HCT116 (cell line): ENCODE measurements around the gene PSME2. TPM values are rescaled to one million over a fixed set of nuclear protein-coding genes. Genes with fewer than 3 reads are reported as not detected.

Source experiments
- ATAC-seq: fragments of 200-7000 bp; cut with Tn5 transposase; 2 replicates; pipeline ENCODE4 v1.9.1; 2020; ENCODE audit warnings: mild to moderate bottlenecking, moderate library complexity
- BruUV-seq: library from RNA; stranded (reverse); fragments of 400-500 nt; replicated peaks from 2 replicates; lab custom pipeline; 2021; lab: Mats Ljungman, UMichigan
- CTCF ChIA-PET: fragments of 300-600 bp; sonication (Branson Sonifier 250); formaldehyde crosslinking; loops from one replicate; lab custom pipeline; 2021; ENCODE audit warnings: antibody characterized with exemption; lab: Charles Lee
- POLR2A ChIA-PET: fragments of 300-600, 350-600 bp; sonication (Branson Sonifier 250); formaldehyde crosslinking; loops from one replicate; lab custom pipeline; 2021; ENCODE audit warnings: antibody characterized with exemption; lab: Charles Lee
- RAD21 ChIA-PET, 2 experiments: fragments of 300-600 bp; sonication (Branson Sonifier 250); formaldehyde crosslinking; loops; one replicate each; lab custom pipeline; 2023; ENCODE audit warnings: low total read pairs in 2 of 2; ENCODE audit not compliant: uncharacterized antibody in 2 of 2, unreplicated experiment in 2 of 2, low non-redundant PET in 1 of 2; lab: Charles Lee
- DNase-seq: peaks from one replicate; pipeline ENCODE4 v3.0.0-alpha.2; 2010; ENCODE audit warnings: low read depth, low spot score
- H2AFZ ChIP-seq: fragments of 200-600 bp; shearing (Covaris generic), sonication (generic); 2 replicates; pipeline ENCODE4 v1.6.1; 2017; ENCODE audit warnings: low read depth, mixed run types, mixed read lengths, antibody characterized with exemption, low read length; ENCODE audit not compliant: poor library complexity, severe bottlenecking
- H3K27ac ChIP-seq: 2 replicates; pipeline ENCODE4 v1.5.1; 2012; ENCODE audit warnings: low read depth, low read length
- H3K27me3 ChIP-seq: fragments of 200-600 bp; sonication (generic); 2 replicates; pipeline ENCODE4 v1.6.1; 2016; ENCODE audit warnings: mixed run types, low read length, mixed read lengths; ENCODE audit not compliant: insufficient read depth
- H3K36me3 ChIP-seq, 2 experiments: fragments of 200-500 bp in 1 of 2; fragments of 200-600 bp in 1 of 2; sonication (Bioruptor generic) in 1 of 2; sonication (generic) in 1 of 2; 2 replicates each; pipeline versions ENCODE4 v1.5.1 to v1.6.1; 2014 to 2016; ENCODE audit warnings: low read length in 2 of 2, inconsistent platforms in 1 of 2, mixed read lengths in 1 of 2, mixed run types in 1 of 2; ENCODE audit not compliant: insufficient read depth in 2 of 2, control insufficient read depth in 1 of 2
- H3K4me1 ChIP-seq, 2 experiments: fragments of 200-600 bp in 1 of 2; sonication (generic) in 1 of 2; 2 replicates each; pipeline versions ENCODE4 v1.5.1 to v1.6.1; 2012 to 2017; ENCODE audit warnings: low read length in 2 of 2, inconsistent platforms in 1 of 2, mild to moderate bottlenecking in 1 of 2, mixed read lengths in 1 of 2, mixed run types in 1 of 2, moderate library complexity in 1 of 2; ENCODE audit not compliant: insufficient read depth in 2 of 2, control insufficient read depth in 1 of 2
- H3K4me2 ChIP-seq: fragments of 200-600 bp; sonication (generic); 2 replicates; pipeline ENCODE4 v1.6.1; 2017; ENCODE audit warnings: mixed run types, low read length, mixed read lengths
- H3K4me3 ChIP-seq, 2 experiments: fragments of 200-600 bp in 1 of 2; sonication (generic) in 1 of 2; replicated peaks in 1 of 2; 2 replicates each; pipeline ENCODE4 v1.5.1; 2011 to 2016; ENCODE audit warnings: low read length in 2 of 2, control low read depth in 1 of 2, low read depth in 1 of 2, mild to moderate bottlenecking in 1 of 2, mixed read lengths in 1 of 2, mixed run types in 1 of 2
- H3K79me2 ChIP-seq: fragments of 200-600 bp; sonication (generic); 2 replicates; pipeline ENCODE4 v1.6.1; 2017; ENCODE audit warnings: mild to moderate bottlenecking, mixed run types, low read length, moderate library complexity, mixed read lengths; ENCODE audit not compliant: insufficient read depth
- H3K9ac ChIP-seq: fragments of 200-600 bp; sonication (generic); 2 replicates; pipeline ENCODE4 v1.6.1; 2016; ENCODE audit warnings: low read length, mixed read lengths
- H3K9me2 ChIP-seq: fragments of 200-600 bp; sonication (generic), shearing (Covaris generic); 2 replicates; pipeline ENCODE4 v1.6.1; 2017; ENCODE audit warnings: mixed run types, mild to moderate bottlenecking, moderate library complexity; ENCODE audit not compliant: insufficient read depth
- H3K9me3 ChIP-seq, 2 experiments: fragments of 200-500 bp in 1 of 2; fragments of 200-600 bp in 1 of 2; sonication (Bioruptor generic) in 1 of 2; sonication (generic) in 1 of 2; 2 replicates each; pipeline ENCODE4 v1.6.1; 2014 to 2017; ENCODE audit warnings: low read length in 2 of 2, mixed read lengths in 2 of 2, inconsistent platforms in 1 of 2, low read depth in 1 of 2, mild to moderate bottlenecking in 1 of 2, mixed run types in 1 of 2, moderate library complexity in 1 of 2; ENCODE audit not compliant: control insufficient read depth in 1 of 2, insufficient read depth in 1 of 2
- H4K20me1 ChIP-seq: fragments of 200-600 bp; sonication (generic), shearing (Covaris generic); 2 replicates; pipeline ENCODE4 v1.6.1; 2017; ENCODE audit warnings: mixed run types, mild to moderate bottlenecking, moderate library complexity; ENCODE audit not compliant: insufficient read depth
- CEBPB ChIP-seq: IDR thresholded peaks from 2 replicates; pipeline ENCODE4 v1.6.1; 2012; ENCODE audit warnings: low read depth
- ELF1 ChIP-seq: IDR thresholded peaks from 2 replicates; pipeline ENCODE4 v1.6.1; 2012; ENCODE audit warnings: low read depth, borderline replicate concordance
- EZH2 ChIP-seq: fragments of 200-600 bp; sonication (generic); IDR thresholded peaks from 2 replicates; pipeline ENCODE4 v1.6.1; 2017; ENCODE audit warnings: antibody characterized with exemption, mixed run types
- FOSL1 ChIP-seq: IDR thresholded peaks from 2 replicates; pipeline ENCODE4 v1.6.1; 2012; ENCODE audit warnings: low read depth
- POLR2AphosphoS5 ChIP-seq: IDR thresholded peaks from 2 replicates; pipeline ENCODE4 v1.6.1; 2011; ENCODE audit warnings: mild to moderate bottlenecking, low read depth, low read length, moderate library complexity
- RAD21 ChIP-seq: IDR thresholded peaks from 2 replicates; pipeline ENCODE4 v1.6.1; 2012; ENCODE audit warnings: low read depth, mild to moderate bottlenecking
- SP1 ChIP-seq: IDR thresholded peaks from 2 replicates; pipeline ENCODE4 v1.6.1; 2012; ENCODE audit warnings: low read depth
- SRF ChIP-seq: IDR thresholded peaks from 2 replicates; pipeline ENCODE4 v1.6.1; 2012; ENCODE audit warnings: low read depth
- TCF7L2 ChIP-seq: IDR thresholded peaks from 2 replicates; pipeline ENCODE4 v1.7.0; 2011; ENCODE audit warnings: borderline replicate concordance, inconsistent platforms; ENCODE audit not compliant: insufficient read depth, insufficient read length; ENCODE audit errors: extremely low read depth
- YY1 ChIP-seq: IDR thresholded peaks from 2 replicates; pipeline ENCODE4 v1.6.1; 2011; ENCODE audit warnings: low read length, low read depth, moderate library complexity, mild to moderate bottlenecking; ENCODE audit not compliant: insufficient replicate concordance; ENCODE audit errors: extremely low read depth
- intact Hi-C: fragments of 100-400 bp; cut with micrococcal nuclease; formaldehyde crosslinking; loops from 2 replicates; pipeline ENCODE4 v1.10.0; 2022
- total RNA-seq: library from RNA; stranded (reverse); gene quantifications from one replicate; pipeline ENCODE4 v1.2.1, GENCODE V29; 2021; ENCODE audit not compliant: unreplicated experiment
- TF ChIP-seq, protein P1 (sequence below): IDR thresholded peaks from 2 replicates; pipeline ENCODE4 v1.6.1; 2012
- TF ChIP-seq, protein P2 (sequence below): IDR thresholded peaks from 2 replicates; pipeline ENCODE4 v1.6.1; 2011; ENCODE audit warnings: mild to moderate bottlenecking, low read length, moderate library complexity; ENCODE audit not compliant: insufficient replicate concordance; ENCODE audit errors: extremely low read depth
- TF ChIP-seq, protein P3 (sequence below), 3 experiments: fragments of 200-600 bp in 1 of 3; sonication (generic) in 1 of 3; IDR thresholded peaks in 2 of 3; conservative IDR thresholded peaks in 1 of 3; 2 replicates each; pipeline ENCODE4 v1.5.1; 2012 to 2017; ENCODE audit warnings: low read depth in 2 of 3, low read length in 2 of 3, antibody characterized with exemption in 1 of 3, borderline replicate concordance in 1 of 3, control low read depth in 1 of 3, mild to moderate bottlenecking in 1 of 3, mixed read lengths in 1 of 3, mixed run types in 1 of 3, moderate library complexity in 1 of 3; ENCODE audit not compliant: insufficient read depth in 1 of 3

PSME2 gene
- total RNA-seq, 1 experiment from 2014 or later = 160 TPM

GRCh38 chr14:24190416-24190815 is 44.0 kb upstream of the PSME2 start:
- H3K36me3 ChIP-seq = peaks cover 27 to 29% of the 10 kb centered on the region in 2 experiments; a peak in 3 of 4 replicates
- peaks cover 24 to 31% of the 10 kb centered on the region in 2 experiments for H3K4me1 ChIP-seq
- POLR2A ChIA-PET = no interaction called here

More at GRCh38 chr14:24190416-24190815, 44.0 kb upstream of the PSME2 start:
- DNase-seq = no peak
- Histone ChIP-seq H2AFZ (no peak overlapping the region), H3K9ac (no peak overlapping the region), H3K9me2 (no peaks in the 10 kb centered on the region), H3K9me3 (no peaks in the 10 kb centered on the region), H3K27ac (no peak overlapping the region), H3K27me3 (no peaks in the 10 kb centered on the region), H4K20me1 (no peaks in the 10 kb centered on the region), H3K4me3 (no peak overlapping the region), H3K79me2 (peaks cover 51% of the 10 kb centered on the region)
- no TSS peak for BruUV-seq
- ATAC-seq = no peak
- CTCF ChIA-PET = no interaction called here
- TF ChIP-seq, protein P1, sequence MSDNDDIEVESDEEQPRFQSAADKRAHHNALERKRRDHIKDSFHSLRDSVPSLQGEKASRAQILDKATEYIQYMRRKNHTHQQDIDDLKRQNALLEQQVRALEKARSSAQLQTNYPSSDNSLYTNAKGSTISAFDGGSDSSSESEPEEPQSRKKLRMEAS = no peak
- no peak for TF ChIP-seq SP1
- TF ChIP-seq ELF1 = no peak
- TF ChIP-seq, protein P2, sequence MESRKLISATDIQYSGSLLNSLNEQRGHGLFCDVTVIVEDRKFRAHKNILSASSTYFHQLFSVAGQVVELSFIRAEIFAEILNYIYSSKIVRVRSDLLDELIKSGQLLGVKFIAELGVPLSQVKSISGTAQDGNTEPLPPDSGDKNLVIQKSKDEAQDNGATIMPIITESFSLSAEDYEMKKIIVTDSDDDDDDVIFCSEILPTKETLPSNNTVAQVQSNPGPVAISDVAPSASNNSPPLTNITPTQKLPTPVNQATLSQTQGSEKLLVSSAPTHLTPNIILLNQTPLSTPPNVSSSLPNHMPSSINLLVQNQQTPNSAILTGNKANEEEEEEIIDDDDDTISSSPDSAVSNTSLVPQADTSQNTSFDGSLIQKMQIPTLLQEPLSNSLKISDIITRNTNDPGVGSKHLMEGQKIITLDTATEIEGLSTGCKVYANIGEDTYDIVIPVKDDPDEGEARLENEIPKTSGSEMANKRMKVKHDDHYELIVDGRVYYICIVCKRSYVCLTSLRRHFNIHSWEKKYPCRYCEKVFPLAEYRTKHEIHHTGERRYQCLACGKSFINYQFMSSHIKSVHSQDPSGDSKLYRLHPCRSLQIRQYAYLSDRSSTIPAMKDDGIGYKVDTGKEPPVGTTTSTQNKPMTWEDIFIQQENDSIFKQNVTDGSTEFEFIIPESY = no peak
- TF ChIP-seq EZH2 = no peak
- no peak for TF ChIP-seq POLR2AphosphoS5
- TF ChIP-seq RAD21 = no peak
- no peak for TF ChIP-seq SRF
- TF ChIP-seq CEBPB = no peak
- TF ChIP-seq, protein P3, sequence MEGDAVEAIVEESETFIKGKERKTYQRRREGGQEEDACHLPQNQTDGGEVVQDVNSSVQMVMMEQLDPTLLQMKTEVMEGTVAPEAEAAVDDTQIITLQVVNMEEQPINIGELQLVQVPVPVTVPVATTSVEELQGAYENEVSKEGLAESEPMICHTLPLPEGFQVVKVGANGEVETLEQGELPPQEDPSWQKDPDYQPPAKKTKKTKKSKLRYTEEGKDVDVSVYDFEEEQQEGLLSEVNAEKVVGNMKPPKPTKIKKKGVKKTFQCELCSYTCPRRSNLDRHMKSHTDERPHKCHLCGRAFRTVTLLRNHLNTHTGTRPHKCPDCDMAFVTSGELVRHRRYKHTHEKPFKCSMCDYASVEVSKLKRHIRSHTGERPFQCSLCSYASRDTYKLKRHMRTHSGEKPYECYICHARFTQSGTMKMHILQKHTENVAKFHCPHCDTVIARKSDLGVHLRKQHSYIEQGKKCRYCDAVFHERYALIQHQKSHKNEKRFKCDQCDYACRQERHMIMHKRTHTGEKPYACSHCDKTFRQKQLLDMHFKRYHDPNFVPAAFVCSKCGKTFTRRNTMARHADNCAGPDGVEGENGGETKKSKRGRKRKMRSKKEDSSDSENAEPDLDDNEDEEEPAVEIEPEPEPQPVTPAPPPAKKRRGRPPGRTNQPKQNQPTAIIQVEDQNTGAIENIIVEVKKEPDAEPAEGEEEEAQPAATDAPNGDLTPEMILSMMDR (IDR thresholded peaks at IDR 0.05 in 2 of 3, conservative IDR thresholded peaks at IDR 0.05 in 1 of 3; ENCODE audit: borderline replicate concordance in 1 of 3, insufficient read depth in 1 of 3, low read depth in 2 of 3, low read length in 2 of 3) = no peak
- no peak for TF ChIP-seq FOSL1
- TF ChIP-seq YY1 = no peak
- no peak for TF ChIP-seq TCF7L2
- TF ChIP-seq, all 23 proteins: peak for 0
- RAD21 ChIA-PET = no interaction called here
- H3K4me2 ChIP-seq = no peak overlapping the region
- intact Hi-C loops = no loop called here
